ENCODE measurements around the gene SH3RF3.

GRCh38 chr2:109197491-109198418 lies 68.8 kb downstream of the SH3RF3 start:
- no peak for TF ChIP-seq CTCF (IDR thresholded peaks at IDR 0.05)
- TF ChIP-seq USF2 (IDR thresholded peaks at IDR 0.05; ENCODE audit: borderline replicate concordance, low read depth, low read length) = no peak
- TF ChIP-seq YY1 (IDR thresholded peaks at IDR 0.05; ENCODE audit: low read depth) = no peak
- TF ChIP-seq GABPA (IDR thresholded peaks at IDR 0.05; ENCODE audit: low read depth) = no peak
- TF ChIP-seq ELF1 (IDR thresholded peaks at IDR 0.05) = no peak
- no peak for TF ChIP-seq POLR2AphosphoS5 (IDR thresholded peaks at IDR 0.05; ENCODE audit: low read depth, low read length)

Data from SK-N-SH (cell line).